HPDE6-E6E7 (cell line): ENCODE measurements around the gene CEP350.
A peak's percentile ranks its signal among the peaks of the same experiment; 100 is the strongest.

ENCODE experiments used
- DNase-seq: peaks from one replicate; pipeline ENCODE4 v3.0.0; 2011; ENCODE audit warnings: missing footprints; ENCODE audit errors: extremely low spot score

The CEP350 gene

GRCh38 chr1:180057883-180058396 lies 103.3 kb downstream of the CEP350 start:
- DNase-seq, result no peak

GRCh38 chr1:180061019-180061418 lies 106.4 kb downstream of the CEP350 start:
- DNase-seq, result no peak

GRCh38 chr1:180062452-180062971 lies 107.9 kb downstream of the CEP350 start:
- DNase-seq, result no peak

GRCh38 chr1:180065408-180065807 lies 110.8 kb downstream of the CEP350 start:
- DNase-seq, result no peak

- no peak for DNase-seq
These were observed 111.5 kb downstream of the CEP350 start for GRCh38 chr1:180066150-180066549.

GRCh38 chr1:180070286-180070685 lies 115.7 kb downstream of the CEP350 start:
- no peak for DNase-seq

- no peak for DNase-seq
These were observed 117.1 kb downstream of the CEP350 start for GRCh38 chr1:180071759-180072158.

GRCh38 chr1:180080439-180080838 lies 125.8 kb downstream of the CEP350 start:
- DNase-seq, result peak; percentile 31

- no peak for DNase-seq
These were observed 126.9 kb downstream of the CEP350 start for GRCh38 chr1:180081474-180081873.

- DNase-seq, result no peak
These were observed 128.6 kb downstream of the CEP350 start for GRCh38 chr1:180083164-180083563.

GRCh38 chr1:180084867-180085266 lies 130.3 kb downstream of the CEP350 start:
- DNase-seq, result no peak

- no peak for DNase-seq
These were observed 130.7 kb downstream of the CEP350 start for GRCh38 chr1:180085331-180085730.

- DNase-seq, result no peak
These were observed 138.5 kb downstream of the CEP350 start for GRCh38 chr1:180092931-180093650.

GRCh38 chr1:180094705-180095295 lies 140.2 kb downstream of the CEP350 start:
- no peak for DNase-seq

- DNase-seq, result no peak
These were observed 142.1 kb downstream of the CEP350 start for GRCh38 chr1:180096584-180097325.

- no peak for DNase-seq
These were observed 142.7 kb downstream of the CEP350 start for GRCh38 chr1:180097326-180097605.

- DNase-seq, result no peak
These were observed 146.8 kb downstream of the CEP350 start for GRCh38 chr1:180101411-180101810.

GRCh38 chr1:180103819-180104218 lies 149.2 kb downstream of the CEP350 start:
- no peak for DNase-seq

GRCh38 chr1:180112091-180112490 lies 157.5 kb downstream of the CEP350 start:
- DNase-seq, result no peak

- no peak for DNase-seq
These were observed 158.5 kb downstream of the CEP350 start for GRCh38 chr1:180112984-180113647.

GRCh38 chr1:180114396-180114945 lies 159.9 kb downstream of the CEP350 start:
- no peak for DNase-seq
